H1 (cell line): ENCODE measurements around the gene CA10. TPM values are rescaled to one million over a fixed set of nuclear protein-coding genes. Genes with fewer than 3 reads are reported as not detected.

Experiments
- CTCF ChIA-PET: fragments of 300-600 bp; sonication (Branson Sonifier 250); formaldehyde crosslinking; loops from one replicate; lab custom pipeline; 2021; ENCODE audit not compliant: partially characterized antibody; lab: Charles Lee
- POLR2A ChIA-PET: fragments of 300-600 bp; sonication (Branson Sonifier 250); formaldehyde crosslinking; loops from one replicate; lab custom pipeline; 2021; ENCODE audit warnings: inconsistent platforms; ENCODE audit not compliant: partially characterized antibody; lab: Charles Lee
- DNase-seq, 2 experiments: peaks; one replicate each; pipeline versions ENCODE4 v3.0.0 to v3.0.0-alpha.2; 2010 to 2022; ENCODE audit warnings: low spot score in 2 of 2, low read depth in 1 of 2, mixed read lengths in 1 of 2
- FAIRE-seq: peaks from 2 replicates; lab custom pipeline; 2011; peaks lifted over from hg19 to GRCh38; lab: Jason Lieb, UNC
- H2AFZ ChIP-seq: 2 replicates; pipeline ENCODE4 v1.8.1; 2012; ENCODE audit warnings: low read length, inconsistent platforms
- H2AK5ac ChIP-seq: 2 replicates; pipeline ENCODE4 v1.6.1; 2013; ENCODE audit warnings: low read depth, low read length
- H2BK120ac ChIP-seq: replicated peaks from 2 replicates; pipeline ENCODE3; 2013; ENCODE audit warnings: low read depth, low read length, inconsistent platforms
- H2BK12ac ChIP-seq: 2 replicates; pipeline ENCODE4 v1.6.1; 2013; ENCODE audit warnings: low read depth, low read length
- H2BK15ac ChIP-seq: 2 replicates; pipeline ENCODE4 v1.6.1; 2013; ENCODE audit warnings: low read length
- H2BK20ac ChIP-seq: 2 replicates; pipeline ENCODE4 v1.6.1; 2013; ENCODE audit warnings: low read length
- H2BK5ac ChIP-seq: 2 replicates; pipeline ENCODE4 v1.6.1; 2013; ENCODE audit warnings: low read depth, low read length
- H3K14ac ChIP-seq: 2 replicates; pipeline ENCODE4 v1.6.1; 2013; ENCODE audit warnings: inconsistent platforms; ENCODE audit not compliant: insufficient read length
- H3K18ac ChIP-seq: 2 replicates; pipeline ENCODE4 v1.6.1; 2013; ENCODE audit warnings: low read length; ENCODE audit errors: extremely low read depth
- H3K23ac ChIP-seq: 2 replicates; pipeline ENCODE4 v1.6.1; 2013; ENCODE audit warnings: inconsistent platforms; ENCODE audit not compliant: insufficient read length
- H3K23me2 ChIP-seq: 2 replicates; pipeline ENCODE4 v1.6.1; 2013; ENCODE audit warnings: low read depth, low read length
- H3K27ac ChIP-seq: 2 replicates; pipeline ENCODE4 v1.6.1; 2011; ENCODE audit warnings: low read depth, low read length, inconsistent platforms
- H3K27me3 ChIP-seq, 4 experiments: replicated peaks in 1 of 4; 1 replicate in 1 of 4; 2 replicates in 3 of 4; pipeline versions ENCODE4 v1.6.1 to v1.8.1; 2011 to 2013; ENCODE audit warnings: low read length in 3 of 4, mild to moderate bottlenecking in 3 of 4, inconsistent platforms in 2 of 4, mixed read lengths in 2 of 4, moderate library complexity in 1 of 4; ENCODE audit not compliant: control insufficient read depth in 3 of 4, insufficient read depth in 3 of 4; ENCODE audit errors: extremely low read depth in 1 of 4
- H3K36me3 ChIP-seq, 4 experiments: 2 replicates each; pipeline versions ENCODE4 v1.6.1 to v1.8.1; 2011 to 2013; ENCODE audit warnings: mild to moderate bottlenecking in 4 of 4, low read length in 3 of 4, moderate library complexity in 2 of 4, control low read depth in 1 of 4, inconsistent platforms in 1 of 4; ENCODE audit not compliant: insufficient read depth in 4 of 4, control insufficient read depth in 2 of 4
- H3K4ac ChIP-seq: replicated peaks from 2 replicates; pipeline ENCODE3; 2013; ENCODE audit warnings: low read length, low read depth, mixed read lengths, inconsistent platforms; ENCODE audit not compliant: insufficient read length
- H3K4me1 ChIP-seq, 4 experiments: replicated peaks in 1 of 4; 1 replicate in 1 of 4; 2 replicates in 3 of 4; pipeline versions ENCODE4 v1.6.1 to v1.8.1; 2011 to 2013; ENCODE audit warnings: low read length in 3 of 4, inconsistent platforms in 2 of 4, mixed read lengths in 1 of 4; ENCODE audit not compliant: insufficient read depth in 4 of 4, control insufficient read depth in 3 of 4
- H3K4me2 ChIP-seq, 2 experiments: 2 replicates each; pipeline versions ENCODE4 v1.6.1 to v1.8.1; 2011 to 2013; ENCODE audit warnings: low read depth in 2 of 2, low read length in 2 of 2, control low read depth in 1 of 2, inconsistent platforms in 1 of 2, mild to moderate bottlenecking in 1 of 2; ENCODE audit not compliant: insufficient read depth in 1 of 2
- H3K4me3 ChIP-seq, 4 experiments: fragments of 200-600, 300-600 bp in 1 of 4; sonication (generic), shearing (Covaris generic), sonication (Bioruptor Twin) in 1 of 4; 2 replicates each; pipeline versions ENCODE4 v1.5.1 to v1.8.1; 2011 to 2016; ENCODE audit warnings: low read length in 4 of 4, low read depth in 3 of 4, control low read depth in 2 of 4, inconsistent platforms in 2 of 4, mild to moderate bottlenecking in 2 of 4, mixed read lengths in 1 of 4, moderate library complexity in 1 of 4; ENCODE audit not compliant: insufficient read depth in 2 of 4; ENCODE audit errors: extremely low read depth in 1 of 4
- H3K56ac ChIP-seq: replicated peaks from 2 replicates; pipeline ENCODE3; 2013; ENCODE audit warnings: low read depth, mild to moderate bottlenecking, mixed read lengths, low read length, inconsistent platforms; ENCODE audit not compliant: insufficient read length
- H3K79me1 ChIP-seq: 2 replicates; pipeline ENCODE4 v1.6.1; 2013; ENCODE audit warnings: low read depth, low read length, control low read depth
- H3K79me2 ChIP-seq, 2 experiments: 2 replicates each; pipeline versions ENCODE4 v1.6.1 to v1.8.1; 2012 to 2013; ENCODE audit warnings: low read length in 2 of 2, mild to moderate bottlenecking in 2 of 2, inconsistent platforms in 1 of 2; ENCODE audit not compliant: insufficient read depth in 2 of 2, control insufficient read depth in 1 of 2
- H3K9ac ChIP-seq, 4 experiments: replicated peaks in 1 of 4; 1 replicate in 1 of 4; 2 replicates in 3 of 4; pipeline versions ENCODE4 v1.6.1 to v1.8.1; 2011 to 2013; ENCODE audit warnings: low read depth in 3 of 4, low read length in 3 of 4, control low read depth in 2 of 4, mild to moderate bottlenecking in 2 of 4, moderate library complexity in 2 of 4, inconsistent platforms in 1 of 4; ENCODE audit errors: extremely low read depth in 1 of 4
- H3K9me3 ChIP-seq, 2 experiments: 2 replicates each; pipeline versions ENCODE4 v1.6.1 to v1.8.1; 2012 to 2013; ENCODE audit warnings: mild to moderate bottlenecking in 2 of 2, moderate library complexity in 2 of 2, control low read depth in 1 of 2, inconsistent platforms in 1 of 2, low read depth in 1 of 2, low read length in 1 of 2, mixed read lengths in 1 of 2; ENCODE audit not compliant: insufficient read depth in 2 of 2
- H4K20me1 ChIP-seq, 2 experiments: replicated peaks in 1 of 2; 2 replicates each; pipeline versions ENCODE3 to v1.8.1; 2011 to 2013; ENCODE audit warnings: inconsistent platforms in 2 of 2, low read length in 2 of 2, mild to moderate bottlenecking in 1 of 2; ENCODE audit not compliant: insufficient read depth in 2 of 2, control insufficient read depth in 1 of 2
- H4K5ac ChIP-seq: 2 replicates; pipeline ENCODE4 v1.6.1; 2013; ENCODE audit warnings: low read length, low read depth, mixed read lengths, inconsistent platforms; ENCODE audit not compliant: insufficient read length
- H4K8ac ChIP-seq: 2 replicates; pipeline ENCODE4 v1.8.0; 2013; ENCODE audit warnings: mild to moderate bottlenecking, moderate library complexity, low read length, inconsistent platforms; ENCODE audit not compliant: insufficient read depth; ENCODE audit errors: extremely low read depth
- H4K91ac ChIP-seq: replicated peaks from 2 replicates; pipeline ENCODE3; 2013; ENCODE audit warnings: low read length, mixed read lengths, inconsistent platforms; ENCODE audit not compliant: insufficient read length
- CBX5 ChIP-seq: fragments of 300-800, 300-1000 bp; sonication (generic); IDR thresholded peaks from 2 replicates; pipeline ENCODE4 v1.7.1; 2016; ENCODE audit warnings: antibody characterized with exemption, low read length, low read depth
- HDAC2 ChIP-seq, 2 experiments: fragments of 300-600 bp in 1 of 2; sonication (generic) in 1 of 2; IDR thresholded peaks; 2 replicates each; pipeline ENCODE4 v1.6.1; 2011 to 2012; ENCODE audit warnings: low read depth in 2 of 2, low read length in 2 of 2, mild to moderate bottlenecking in 2 of 2, moderate library complexity in 2 of 2, borderline replicate concordance in 1 of 2, inconsistent platforms in 1 of 2
- MAX ChIP-seq: IDR thresholded peaks from 2 replicates; pipeline ENCODE4 v1.6.1; 2012; ENCODE audit warnings: inconsistent platforms
- NRF1 ChIP-seq: IDR thresholded peaks from 2 replicates; pipeline ENCODE4 v1.6.1; 2011; ENCODE audit warnings: mild to moderate bottlenecking, low read depth, low read length, improper control_type of control experiment
- RFX5 ChIP-seq: IDR thresholded peaks from 2 replicates; pipeline ENCODE4 v1.6.1; 2011; ENCODE audit warnings: low read depth, low read length, improper control_type of control experiment, borderline replicate concordance
- RXRA ChIP-seq: IDR thresholded peaks from 2 replicates; pipeline ENCODE4 v1.6.1; 2011; ENCODE audit warnings: low read depth, mild to moderate bottlenecking, low read length, moderate library complexity; ENCODE audit not compliant: insufficient read depth
- SIX5 ChIP-seq: IDR thresholded peaks from 2 replicates; pipeline ENCODE4 v1.6.1; 2011; ENCODE audit warnings: mild to moderate bottlenecking, low read depth, low read length
- SRF ChIP-seq: IDR thresholded peaks from 2 replicates; pipeline ENCODE4 v1.6.1; 2011; ENCODE audit warnings: mild to moderate bottlenecking, low read depth, low read length, moderate library complexity
- SUZ12 ChIP-seq: fragments of 200-600 bp; sonication (generic); IDR thresholded peaks from 2 replicates; pipeline ENCODE4 v1.6.1; 2012; ENCODE audit warnings: mild to moderate bottlenecking, inconsistent platforms, low read length, moderate library complexity, mixed read lengths
- TAF1 ChIP-seq: IDR thresholded peaks from 2 replicates; pipeline ENCODE4 v1.6.1; 2011; ENCODE audit warnings: mild to moderate bottlenecking, low read depth, low read length
- TAF7 ChIP-seq: optimal IDR thresholded peaks from 2 replicates; pipeline ENCODE3; 2011; ENCODE audit warnings: low read depth, mild to moderate bottlenecking, inconsistent platforms, low read length, moderate library complexity, borderline replicate concordance
- TCF12 ChIP-seq: IDR thresholded peaks from 2 replicates; pipeline ENCODE4 v1.6.1; 2011; ENCODE audit warnings: low read depth, mild to moderate bottlenecking, low read length
- WGBS, 2 experiments: shearing (Covaris generic) in 1 of 2; methylation state at CpG; one replicate each; pipeline versions ENCODE4 v1.1.6 to v1.1.7; 2013 to 2015; ENCODE audit warnings: low lambda C conversion rate in 2 of 2, mixed read lengths in 2 of 2, inconsistent platforms in 1 of 2, low coverage in 1 of 2, missing lambda C conversion rate in 1 of 2; ENCODE audit not compliant: insufficient replicate concordance in 2 of 2, insufficient coverage in 1 of 2, insufficient read length in 1 of 2; ENCODE audit errors: extremely low coverage in 1 of 2, missing lambda C conversion rate in 1 of 2; 5-methylcytosine and 5-hydroxymethylcytosine counted together
- polyA plus RNA-seq, 7 experiments: library from polyadenylated mRNA; depleted of rRNA in 3 of 7; stranded (reverse) in 5 of 7; unstranded in 2 of 7; fragments of >200 nt in 5 of 7; fragments of 200-250 nt in 2 of 7; gene quantifications; 1 replicate in 5 of 7; 2 replicates in 1 of 7; 4 replicates in 1 of 7; pipeline versions ENCODE4 v1.2.1 to v1.2.3, GENCODE V29; 2011 to 2013; ENCODE audit warnings: missing spikeins in 2 of 7, mixed read lengths in 2 of 7
- total RNA-seq: library from RNA; stranded (reverse); fragmentation: NEBNext Ultra II Directional; extraction: Animal tissue kit (Norgen Biotek cat#: 25700); gene quantifications from 2 replicates; pipeline ENCODE4 v1.2.1, GENCODE V29; 2021
- TF ChIP-seq, protein P1 (sequence below): IDR thresholded peaks from 2 replicates; pipeline ENCODE4 v1.6.1; 2012; ENCODE audit warnings: inconsistent platforms

The CA10 gene
- total and polyA plus RNA-seq, 2 of the 8 experiments (the other 6 are each of a cell fraction or from before 2014, with no cell fraction given) = 0.60 to 0.63 TPM

DNA sequence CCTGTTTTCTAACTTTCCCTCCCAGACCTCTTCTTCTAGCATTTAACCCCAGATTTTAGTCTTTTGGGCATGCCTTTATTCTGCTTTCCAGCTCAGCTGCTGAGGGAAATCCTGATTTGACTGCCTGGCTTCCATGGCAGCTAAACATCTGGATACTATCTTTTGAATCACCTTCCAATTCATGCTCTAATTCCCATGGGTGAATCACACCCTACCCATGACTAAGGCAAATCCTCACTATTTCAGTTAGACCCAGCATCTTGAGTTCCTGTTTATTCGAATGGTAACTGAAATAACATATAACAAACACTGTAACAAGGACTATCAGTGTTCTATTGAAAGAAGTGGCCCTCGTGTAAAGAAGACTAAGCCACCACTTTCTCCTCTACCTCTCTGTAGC lies 29.8 kb downstream of the CA10 start:
- TF ChIP-seq, protein P1, sequence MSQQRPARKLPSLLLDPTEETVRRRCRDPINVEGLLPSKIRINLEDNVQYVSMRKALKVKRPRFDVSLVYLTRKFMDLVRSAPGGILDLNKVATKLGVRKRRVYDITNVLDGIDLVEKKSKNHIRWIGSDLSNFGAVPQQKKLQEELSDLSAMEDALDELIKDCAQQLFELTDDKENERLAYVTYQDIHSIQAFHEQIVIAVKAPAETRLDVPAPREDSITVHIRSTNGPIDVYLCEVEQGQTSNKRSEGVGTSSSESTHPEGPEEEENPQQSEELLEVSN = no peak
- TF ChIP-seq TAF1 (no peak), TAF7 (no peak), SRF (no peak), MAX (no peak), HDAC2 (IDR thresholded peaks at IDR 0.05; ENCODE audit: borderline replicate concordance in 1 of 2, low read depth in 2 of 2, low read length in 2 of 2) (no peak), RFX5 (no peak), SIX5 (no peak), RXRA (no peak), NRF1 (no peak), TCF12 (no peak), CBX5 (no peak), SUZ12 (no peak)
- Histone ChIP-seq H3K4ac (no peak overlapping the region), H2BK12ac (no peak overlapping the region), H3K56ac (no peak overlapping the region), H4K5ac (no peak overlapping the region), H3K4me3 (no peak overlapping the region), H2BK15ac (no peak overlapping the region), H2BK5ac (no peak overlapping the region), H3K9ac (no peak overlapping the region), H2BK120ac (no peak overlapping the region), H3K27me3 (no peaks in the 10 kb centered on the region), H2AFZ (no peak overlapping the region), H4K8ac (no peak overlapping the region), H3K23ac (no peak overlapping the region), H3K36me3 (no peaks in the 10 kb centered on the region), H3K4me1 (no peaks in the 10 kb centered on the region), H3K79me2 (no peaks in the 10 kb centered on the region), H3K4me2 (no peak overlapping the region), H3K9me3 (no peaks in the 10 kb centered on the region), H3K14ac (no peak overlapping the region), H3K79me1 (no peaks in the 10 kb centered on the region), H3K23me2 (no peaks in the 10 kb centered on the region; the same call in 1 of the 2 replicates), H4K91ac (no peak overlapping the region), H3K27ac (no peak overlapping the region), H4K20me1 (no peaks in the 10 kb centered on the region), H2BK20ac (no peak overlapping the region), H2AK5ac (no peak overlapping the region), H3K18ac (no peak overlapping the region)
- FAIRE-seq (no peak), DNase-seq (no peak)
- CTCF ChIA-PET = interaction anchor here (1.6 kb wide), 2 partner anchors 22 kb away, joined by 3 to 4 read pairs; no protein-coding TSS in a partner anchor
- 97% methylated on average over 2 of the region's 2 CpGs; no CpG with 5 or more reads in 1 of the 2 experiments for WGBS, 2 experiments
- POLR2A ChIA-PET = no interaction called here
